ENCODE data around the gene SPTBN5. TPM values are rescaled to one million over a fixed set of nuclear protein-coding genes. Genes with fewer than 3 reads are reported as not detected.

The SPTBN5 gene
- total RNA-seq, 1 experiment from 2014 or later: 2.5 TPM

DNA sequence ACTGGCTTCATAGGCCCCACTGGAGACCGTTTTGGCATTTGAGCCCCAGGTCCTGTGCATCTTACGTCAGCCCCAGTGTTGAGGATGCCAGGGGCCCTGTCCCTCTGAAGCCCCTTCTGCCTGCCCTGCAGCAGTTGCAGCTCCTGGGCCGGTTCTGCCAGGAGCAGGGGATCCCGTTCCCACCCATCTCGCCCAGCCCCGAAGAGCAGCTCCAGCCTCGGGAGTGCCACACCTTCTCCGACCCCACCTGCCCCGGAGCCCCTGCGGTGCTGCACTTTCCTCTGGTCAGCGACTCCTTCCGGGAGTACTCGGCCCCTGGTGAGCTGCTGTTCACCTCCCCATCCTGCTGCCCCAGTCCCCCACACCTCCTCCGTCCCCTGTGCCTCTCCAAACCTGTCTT, 46.6 kb downstream of the SPTBN5 start:
- no peak overlapping the region for H3K4me3 ChIP-seq (ENCODE audit: low read depth, low read length)
- H3K27me3 ChIP-seq (replicated peaks; ENCODE audit: control insufficient read depth, insufficient read depth, low read length): no peaks in the 10 kb centered on the region
- no peaks in the 10 kb centered on the region for H3K9me3 Mint-ChIP-seq (ENCODE audit: unreplicated experiment)
- no peaks in the 10 kb centered on the region for H3K4me1 Mint-ChIP-seq (ENCODE audit: low read depth, unreplicated experiment)
- peaks cover 6% of the 10 kb centered on the region for H3K36me3 Mint-ChIP-seq (ENCODE audit: insufficient read depth, unreplicated experiment)
- BruUV-seq (replicated peaks): no TSS peak
- no peak overlapping the region for H3K27ac Mint-ChIP-seq (ENCODE audit: unreplicated experiment)
- ChIA-PET CTCF (interaction anchor here (0.6 kb wide), 1 partner anchor 988 kb away, joined by 3 read pairs; no protein-coding TSS in a partner anchor), POLR2A (no interaction called here)
- TF ChIP-seq, protein P1, sequence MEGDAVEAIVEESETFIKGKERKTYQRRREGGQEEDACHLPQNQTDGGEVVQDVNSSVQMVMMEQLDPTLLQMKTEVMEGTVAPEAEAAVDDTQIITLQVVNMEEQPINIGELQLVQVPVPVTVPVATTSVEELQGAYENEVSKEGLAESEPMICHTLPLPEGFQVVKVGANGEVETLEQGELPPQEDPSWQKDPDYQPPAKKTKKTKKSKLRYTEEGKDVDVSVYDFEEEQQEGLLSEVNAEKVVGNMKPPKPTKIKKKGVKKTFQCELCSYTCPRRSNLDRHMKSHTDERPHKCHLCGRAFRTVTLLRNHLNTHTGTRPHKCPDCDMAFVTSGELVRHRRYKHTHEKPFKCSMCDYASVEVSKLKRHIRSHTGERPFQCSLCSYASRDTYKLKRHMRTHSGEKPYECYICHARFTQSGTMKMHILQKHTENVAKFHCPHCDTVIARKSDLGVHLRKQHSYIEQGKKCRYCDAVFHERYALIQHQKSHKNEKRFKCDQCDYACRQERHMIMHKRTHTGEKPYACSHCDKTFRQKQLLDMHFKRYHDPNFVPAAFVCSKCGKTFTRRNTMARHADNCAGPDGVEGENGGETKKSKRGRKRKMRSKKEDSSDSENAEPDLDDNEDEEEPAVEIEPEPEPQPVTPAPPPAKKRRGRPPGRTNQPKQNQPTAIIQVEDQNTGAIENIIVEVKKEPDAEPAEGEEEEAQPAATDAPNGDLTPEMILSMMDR (IDR thresholded peaks at IDR 0.05; ENCODE audit: insufficient read depth in 1 of 2, low read depth in 1 of 2, low read length in 1 of 2, severe bottlenecking in 1 of 2, unreplicated experiment in 1 of 2): no peak
- intact Hi-C loops (cut with micrococcal nuclease; ENCODE audit: unreplicated experiment): no loop called here
- no peaks in the 10 kb centered on the region; the same call in 1 of the 2 replicates for H3K36me3 ChIP-seq (ENCODE audit: control insufficient read depth, insufficient read depth, low read length)
- H3K27me3 Mint-ChIP-seq (ENCODE audit: insufficient read depth, unreplicated experiment): no peaks in the 10 kb centered on the region
- no peaks in the 10 kb centered on the region for H3K4me1 ChIP-seq
- DNase-seq: no peak
- no peaks in the 10 kb centered on the region for H3K9me3 ChIP-seq
- no peak overlapping the region for H3K4me3 Mint-ChIP-seq (ENCODE audit: unreplicated experiment)

- Histone ChIP-seq H3K27me3 (replicated peaks; ENCODE audit: control insufficient read depth, insufficient read depth, low read length) (no peaks in the 10 kb centered on the region), H3K9me3 (no peaks in the 10 kb centered on the region), H3K36me3 (ENCODE audit: control insufficient read depth, insufficient read depth, low read length) (no peaks in the 10 kb centered on the region; the same call in 1 of the 2 replicates), H3K4me3 (ENCODE audit: low read depth, low read length) (no peak overlapping the region), H3K4me1 (no peaks in the 10 kb centered on the region)
- H3K27me3 Mint-ChIP-seq (ENCODE audit: insufficient read depth, unreplicated experiment): no peaks in the 10 kb centered on the region
- H3K4me1 Mint-ChIP-seq (ENCODE audit: low read depth, unreplicated experiment): no peaks in the 10 kb centered on the region
- H3K27ac Mint-ChIP-seq (ENCODE audit: unreplicated experiment): no peak overlapping the region
- no peak for DNase-seq
- no peaks in the 10 kb centered on the region for H3K36me3 Mint-ChIP-seq (ENCODE audit: insufficient read depth, unreplicated experiment)
- TF ChIP-seq, protein P1 (IDR thresholded peaks at IDR 0.05; ENCODE audit: insufficient read depth in 1 of 2, low read depth in 1 of 2, low read length in 1 of 2, severe bottlenecking in 1 of 2, unreplicated experiment in 1 of 2): no peak
- no TSS peak for BruUV-seq (replicated peaks)
- intact Hi-C loops (cut with micrococcal nuclease; ENCODE audit: unreplicated experiment): no loop called here
- H3K4me3 Mint-ChIP-seq (ENCODE audit: unreplicated experiment): no peak overlapping the region
- CTCF ChIA-PET: interaction anchor here (0.6 kb wide), 1 partner anchor 57 kb away, joined by 4 read pairs; no protein-coding TSS in a partner anchor
- H3K9me3 Mint-ChIP-seq (ENCODE audit: unreplicated experiment): no peaks in the 10 kb centered on the region
- POLR2A ChIA-PET: no interaction called here
These were observed 49.0 kb downstream of the SPTBN5 start for GRCh38 chr15:41844814-41845213.

- H3K4me3 ChIP-seq (ENCODE audit: low read depth, low read length): no peak overlapping the region
- TF ChIP-seq, protein P1 (IDR thresholded peaks at IDR 0.05; ENCODE audit: insufficient read depth in 1 of 2, low read depth in 1 of 2, low read length in 1 of 2, severe bottlenecking in 1 of 2, unreplicated experiment in 1 of 2): no peak
- ChIA-PET POLR2A (interaction anchor here (0.5 kb wide), 1 partner anchor 52 kb away, joined by 3 read pairs; no protein-coding TSS in a partner anchor), CTCF (interaction anchor here (0.6 kb wide), 1 partner anchor 607 kb away, joined by 3 read pairs; no protein-coding TSS in a partner anchor)
- Mint-ChIP-seq H3K4me1 (ENCODE audit: low read depth, unreplicated experiment) (no peaks in the 10 kb centered on the region), H3K27ac (ENCODE audit: unreplicated experiment) (no peak overlapping the region), H3K4me3 (ENCODE audit: unreplicated experiment) (no peak overlapping the region), H3K27me3 (ENCODE audit: insufficient read depth, unreplicated experiment) (no peaks in the 10 kb centered on the region), H3K9me3 (ENCODE audit: unreplicated experiment) (no peaks in the 10 kb centered on the region), H3K36me3 (ENCODE audit: insufficient read depth, unreplicated experiment) (no peaks in the 10 kb centered on the region)
- H3K4me1 ChIP-seq: no peaks in the 10 kb centered on the region
- no peaks in the 10 kb centered on the region for H3K9me3 ChIP-seq
- no peaks in the 10 kb centered on the region for H3K27me3 ChIP-seq (replicated peaks; ENCODE audit: control insufficient read depth, insufficient read depth, low read length)
- DNase-seq: no peak
- intact Hi-C loops (cut with micrococcal nuclease; ENCODE audit: unreplicated experiment): no loop called here
- BruUV-seq (replicated peaks): no TSS peak
- no peaks in the 10 kb centered on the region; the same call in 1 of the 2 replicates for H3K36me3 ChIP-seq (ENCODE audit: control insufficient read depth, insufficient read depth, low read length)
These were observed 50.3 kb downstream of the SPTBN5 start for GRCh38 chr15:41843571-41843970.

Data from Caco-2 (cell line).